ENCODE results near the gene RNF187. TPM values are rescaled to one million over a fixed set of nuclear protein-coding genes. Genes with fewer than 3 reads are reported as not detected.

The RNF187 gene
- total RNA-seq, 1 donor from 2014 or later: 153 TPM

- H3K36me3 Mint-ChIP-seq (ENCODE audit: low read depth, unreplicated experiment): peaks cover 6% of the 10 kb centered on the region
- peaks cover 9% of the 10 kb centered on the region for H3K27me3 Mint-ChIP-seq (ENCODE audit: unreplicated experiment)
- no peaks in the 10 kb centered on the region for H3K9me3 Mint-ChIP-seq (ENCODE audit: unreplicated experiment)
- peaks cover 10% of the 10 kb centered on the region for H3K4me1 Mint-ChIP-seq (ENCODE audit: unreplicated experiment)
- no peak for TF ChIP-seq CTCF (IDR thresholded peaks at IDR 0.05; ENCODE audit: unreplicated experiment)
- H3K27ac Mint-ChIP-seq (ENCODE audit: unreplicated experiment): no peak overlapping the region
- DNase-seq (ENCODE audit: low spot score): no peak
- no peak overlapping the region for H3K4me3 Mint-ChIP-seq (ENCODE audit: unreplicated experiment)
Observed at GRCh38 chr1:228450200-228450599, 37.0 kb upstream of the RNF187 start.

- no peak overlapping the region for H3K27ac Mint-ChIP-seq (ENCODE audit: unreplicated experiment)
- peaks cover 6% of the 10 kb centered on the region for H3K36me3 Mint-ChIP-seq (ENCODE audit: low read depth, unreplicated experiment)
- peaks cover 7% of the 10 kb centered on the region for H3K4me1 Mint-ChIP-seq (ENCODE audit: unreplicated experiment)
- H3K27me3 Mint-ChIP-seq (ENCODE audit: unreplicated experiment): no peaks in the 10 kb centered on the region
- H3K9me3 Mint-ChIP-seq (ENCODE audit: unreplicated experiment): no peaks in the 10 kb centered on the region
- no peak for TF ChIP-seq CTCF (IDR thresholded peaks at IDR 0.05; ENCODE audit: unreplicated experiment)
- H3K4me3 Mint-ChIP-seq (ENCODE audit: unreplicated experiment): no peak overlapping the region
- no peak for DNase-seq (ENCODE audit: low spot score)
Observed at GRCh38 chr1:228452194-228453021, 34.8 kb upstream of the RNF187 start.

GRCh38 chr1:228453022-228453560, 34.1 kb upstream of the RNF187 start:
- DNase-seq (ENCODE audit: low spot score): no peak
- Mint-ChIP-seq H3K4me3 (ENCODE audit: unreplicated experiment) (no peak overlapping the region), H3K36me3 (ENCODE audit: low read depth, unreplicated experiment) (peaks cover 6% of the 10 kb centered on the region), H3K27me3 (ENCODE audit: unreplicated experiment) (peaks cover 4% of the 10 kb centered on the region), H3K4me1 (ENCODE audit: unreplicated experiment) (peaks cover 10% of the 10 kb centered on the region), H3K27ac (ENCODE audit: unreplicated experiment) (no peak overlapping the region), H3K9me3 (ENCODE audit: unreplicated experiment) (no peaks in the 10 kb centered on the region)
- TF ChIP-seq CTCF (IDR thresholded peaks at IDR 0.05; ENCODE audit: unreplicated experiment): no peak

GRCh38 chr1:228453614-228454013, 33.6 kb upstream of the RNF187 start:
- H3K36me3 Mint-ChIP-seq (ENCODE audit: low read depth, unreplicated experiment): peaks cover 6% of the 10 kb centered on the region
- no peak overlapping the region for H3K4me3 Mint-ChIP-seq (ENCODE audit: unreplicated experiment)
- H3K9me3 Mint-ChIP-seq (ENCODE audit: unreplicated experiment): no peaks in the 10 kb centered on the region
- H3K4me1 Mint-ChIP-seq (ENCODE audit: unreplicated experiment): peaks cover 15% of the 10 kb centered on the region
- TF ChIP-seq CTCF (IDR thresholded peaks at IDR 0.05; ENCODE audit: unreplicated experiment): no peak
- H3K27me3 Mint-ChIP-seq (ENCODE audit: unreplicated experiment): peaks cover 8% of the 10 kb centered on the region
- H3K27ac Mint-ChIP-seq (ENCODE audit: unreplicated experiment): no peak overlapping the region
- no peak for DNase-seq (ENCODE audit: low spot score)

GRCh38 chr1:228454238-228454637, 32.9 kb upstream of the RNF187 start:
- peaks cover 8% of the 10 kb centered on the region for H3K27me3 Mint-ChIP-seq (ENCODE audit: unreplicated experiment)
- H3K36me3 Mint-ChIP-seq (ENCODE audit: low read depth, unreplicated experiment): peaks cover 6% of the 10 kb centered on the region
- H3K4me3 Mint-ChIP-seq (ENCODE audit: unreplicated experiment): peak overlapping the region; percentile 57
- no peak for DNase-seq (ENCODE audit: low spot score)
- H3K9me3 Mint-ChIP-seq (ENCODE audit: unreplicated experiment): no peaks in the 10 kb centered on the region
- TF ChIP-seq CTCF (IDR thresholded peaks at IDR 0.05; ENCODE audit: unreplicated experiment): no peak
- peaks cover 15% of the 10 kb centered on the region for H3K4me1 Mint-ChIP-seq (ENCODE audit: unreplicated experiment)
- H3K27ac Mint-ChIP-seq (ENCODE audit: unreplicated experiment): no peak overlapping the region
